Mesothelial cell of epicardium (in vitro differentiated cells): ENCODE results near the gene HMSD. TPM values are rescaled to one million over a fixed set of nuclear protein-coding genes. Genes with fewer than 3 reads are reported as not detected.

Experiments
- DNase-seq, 2 experiments: peaks; one replicate each; pipeline ENCODE4 v3.0.0; 2021; ENCODE audit warnings: low spot score in 2 of 2; ENCODE audit not compliant: unreplicated experiment in 2 of 2
- H3K27ac Mint-ChIP-seq: 2 replicates; pipeline ENCODE4 v1.8.0; 2021; ENCODE audit warnings: mixed read lengths
- H3K27me3 Mint-ChIP-seq: 2 replicates; pipeline ENCODE4 v1.8.0; 2021; ENCODE audit warnings: low read depth, mixed read lengths
- H3K36me3 Mint-ChIP-seq: 2 replicates; pipeline ENCODE4 v1.8.0; 2021; ENCODE audit warnings: mixed read lengths
- H3K4me1 Mint-ChIP-seq: 2 replicates; pipeline ENCODE4 v1.8.0; 2021; ENCODE audit warnings: mixed read lengths
- H3K4me3 Mint-ChIP-seq: 2 replicates; pipeline ENCODE4 v1.8.0; 2021; ENCODE audit warnings: mild to moderate bottlenecking, moderate library complexity, mixed read lengths
- H3K9me3 Mint-ChIP-seq: 2 replicates; pipeline ENCODE4 v1.8.0; 2021; ENCODE audit warnings: mixed read lengths
- total RNA-seq: library from RNA; stranded (reverse); gene quantifications from 3 replicates; pipeline ENCODE4 v1.2.1, GENCODE V29; 2021
- TF ChIP-seq, protein P1 (sequence below): fragments of 200-600 bp; sonication (generic); IDR thresholded peaks from one replicate; pipeline ENCODE4 v1.5.0; 2021; ENCODE audit warnings: antibody characterized with exemption; ENCODE audit not compliant: unreplicated experiment

HMSD gene
- total RNA-seq, 1 donor from 2014 or later = 2.7 TPM

DNA sequence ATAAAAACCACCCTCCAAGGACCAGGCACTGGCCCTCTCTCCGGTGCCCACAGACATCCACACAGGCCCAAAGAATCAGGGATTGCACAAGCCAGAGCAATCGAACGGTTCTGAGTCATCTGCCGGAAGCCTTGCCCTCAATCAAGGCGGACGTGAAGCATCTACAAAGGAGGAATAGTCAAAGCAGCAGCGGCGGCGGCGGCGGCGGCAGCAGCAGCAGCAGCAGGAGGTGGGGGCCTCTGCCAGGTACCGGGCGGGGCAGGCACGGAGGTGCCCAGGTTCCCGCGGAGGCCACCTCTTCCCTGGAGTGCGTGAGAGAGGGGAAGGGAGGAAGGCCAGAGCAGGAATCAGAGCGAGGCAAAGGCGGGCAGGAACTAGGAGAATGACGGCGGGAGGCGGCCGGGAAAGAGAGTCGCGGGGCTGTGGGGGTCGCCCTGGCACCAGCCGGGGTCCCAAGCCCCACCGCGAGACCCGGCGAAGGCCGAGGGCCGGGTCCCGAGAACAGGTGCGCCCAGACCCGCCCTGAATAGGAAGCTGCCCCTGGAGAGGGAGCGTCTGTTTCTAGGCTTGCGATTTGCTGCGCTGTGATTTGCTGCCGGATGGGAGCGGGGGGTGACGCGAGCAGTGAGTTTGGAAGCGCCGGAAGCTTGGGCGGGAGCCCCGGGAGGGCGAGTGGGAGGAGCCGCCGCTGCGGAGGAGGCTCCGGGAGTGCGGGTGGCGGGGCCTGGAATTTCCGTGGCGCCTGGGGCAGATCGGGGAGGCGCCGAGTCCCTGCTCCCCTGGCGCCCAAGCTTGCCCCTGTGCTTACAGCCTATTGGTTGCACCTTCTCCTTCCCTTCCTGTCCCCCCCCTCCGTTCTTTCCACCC, 21.1 kb downstream of the HMSD start, which contains the start of gene SERPINB8:
SERPINB8 (plus strand) TSS at position 140 of the 867 bp plus-strand sequence. CDS start 8,228 bp downstream, outside the sequence.
- H3K9me3 Mint-ChIP-seq = peaks cover 3% of the 10 kb centered on the region
- peaks cover 28% of the 10 kb centered on the region for H3K4me1 Mint-ChIP-seq
- no peaks in the 10 kb centered on the region for H3K27me3 Mint-ChIP-seq
- peak within 1 kb of the TSS; percentile 90 for H3K4me3 Mint-ChIP-seq
- no peaks in the 10 kb centered on the region for H3K36me3 Mint-ChIP-seq
- TF ChIP-seq, protein P1, sequence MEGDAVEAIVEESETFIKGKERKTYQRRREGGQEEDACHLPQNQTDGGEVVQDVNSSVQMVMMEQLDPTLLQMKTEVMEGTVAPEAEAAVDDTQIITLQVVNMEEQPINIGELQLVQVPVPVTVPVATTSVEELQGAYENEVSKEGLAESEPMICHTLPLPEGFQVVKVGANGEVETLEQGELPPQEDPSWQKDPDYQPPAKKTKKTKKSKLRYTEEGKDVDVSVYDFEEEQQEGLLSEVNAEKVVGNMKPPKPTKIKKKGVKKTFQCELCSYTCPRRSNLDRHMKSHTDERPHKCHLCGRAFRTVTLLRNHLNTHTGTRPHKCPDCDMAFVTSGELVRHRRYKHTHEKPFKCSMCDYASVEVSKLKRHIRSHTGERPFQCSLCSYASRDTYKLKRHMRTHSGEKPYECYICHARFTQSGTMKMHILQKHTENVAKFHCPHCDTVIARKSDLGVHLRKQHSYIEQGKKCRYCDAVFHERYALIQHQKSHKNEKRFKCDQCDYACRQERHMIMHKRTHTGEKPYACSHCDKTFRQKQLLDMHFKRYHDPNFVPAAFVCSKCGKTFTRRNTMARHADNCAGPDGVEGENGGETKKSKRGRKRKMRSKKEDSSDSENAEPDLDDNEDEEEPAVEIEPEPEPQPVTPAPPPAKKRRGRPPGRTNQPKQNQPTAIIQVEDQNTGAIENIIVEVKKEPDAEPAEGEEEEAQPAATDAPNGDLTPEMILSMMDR = no peak
- peak within 1 kb of the TSS; percentile 98 for H3K27ac Mint-ChIP-seq
- peak; percentile 84 to 96 for DNase-seq

DNA sequence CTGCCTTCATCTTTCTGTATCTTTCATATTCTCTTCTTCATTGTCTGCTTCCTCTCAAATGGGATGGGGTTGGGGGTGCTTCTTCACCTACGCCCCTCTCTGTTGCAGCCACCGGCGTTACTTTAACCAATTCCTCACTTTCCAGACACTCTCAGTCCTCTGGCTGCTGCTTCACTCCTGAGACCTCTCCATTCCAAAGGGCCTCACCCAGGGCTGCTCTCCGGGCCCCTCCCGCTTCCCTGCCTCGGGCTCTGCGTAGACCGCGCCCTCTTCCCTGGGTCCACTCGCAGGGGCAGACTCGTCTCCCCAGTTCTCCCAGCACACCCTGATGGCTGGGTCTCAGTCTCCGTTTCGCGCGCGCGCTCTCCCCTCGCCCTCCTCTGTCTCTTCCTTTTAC, 21.7 kb downstream of the HMSD start:
- H3K36me3 Mint-ChIP-seq = no peaks in the 10 kb centered on the region
- peak overlapping the region; percentile 98 for H3K27ac Mint-ChIP-seq
- peak; percentile 37 to 64 for DNase-seq
- no peaks in the 10 kb centered on the region for H3K27me3 Mint-ChIP-seq
- H3K9me3 Mint-ChIP-seq = peaks cover 3% of the 10 kb centered on the region
- peak overlapping the region; percentile 90 for H3K4me3 Mint-ChIP-seq
- peaks cover 28% of the 10 kb centered on the region for H3K4me1 Mint-ChIP-seq
- TF ChIP-seq, protein P1 = no peak

DNA sequence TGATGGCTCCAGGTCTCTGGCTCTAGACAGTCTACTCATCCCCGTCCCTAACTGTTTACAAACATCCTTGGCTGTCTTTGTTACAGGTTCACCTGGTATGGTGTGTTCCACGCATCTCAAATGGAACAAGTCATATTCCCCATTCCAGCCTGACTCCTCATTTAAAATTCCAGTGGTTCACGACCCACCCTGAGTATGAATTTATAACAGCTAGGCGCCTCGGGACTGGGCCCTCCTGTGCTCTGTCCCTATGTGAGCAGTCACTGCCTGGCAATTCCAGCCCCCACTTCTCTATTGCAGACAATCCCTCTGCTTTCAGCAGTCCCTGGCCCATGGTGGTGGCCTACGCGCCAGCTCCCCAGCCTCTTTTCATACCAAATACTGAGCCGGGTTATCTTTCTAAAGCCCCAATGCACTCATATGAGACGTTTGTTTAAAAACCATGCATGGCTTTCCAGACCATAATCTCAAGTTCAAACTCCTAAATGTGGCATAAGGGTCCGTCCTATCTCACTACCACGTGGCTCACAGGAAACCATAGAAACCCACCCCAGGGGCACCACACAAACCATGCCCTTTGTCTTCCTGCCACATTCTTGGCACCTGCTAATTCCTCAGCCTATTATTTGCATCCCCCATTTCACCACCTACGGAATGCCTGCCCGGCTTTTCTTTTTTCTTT, 22.4 kb downstream of the HMSD start:
- peaks cover 28% of the 10 kb centered on the region for H3K4me1 Mint-ChIP-seq
- no peak for DNase-seq
- peak overlapping the region; percentile 90 for H3K4me3 Mint-ChIP-seq
- TF ChIP-seq, protein P1 = no peak
- H3K27ac Mint-ChIP-seq = peak overlapping the region; percentile 98
- H3K36me3 Mint-ChIP-seq = no peaks in the 10 kb centered on the region
- no peaks in the 10 kb centered on the region for H3K27me3 Mint-ChIP-seq
- H3K9me3 Mint-ChIP-seq = peaks cover 3% of the 10 kb centered on the region

DNA sequence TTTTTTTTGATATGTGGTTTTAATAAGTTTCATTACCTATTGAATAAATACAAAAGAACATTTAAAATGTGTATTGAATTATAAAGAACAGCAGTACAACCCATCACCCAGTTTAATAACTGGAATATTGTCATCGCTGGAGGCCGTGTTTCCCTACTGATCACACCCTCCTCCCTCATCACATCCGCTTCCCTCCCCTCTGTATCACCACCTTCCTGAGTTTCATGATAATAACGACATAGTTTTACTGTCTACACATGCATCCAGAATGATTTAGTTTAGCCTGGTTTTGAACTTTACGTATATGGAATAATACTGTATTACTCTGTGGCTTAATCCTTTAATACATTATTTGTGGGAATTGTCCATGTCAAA, 22.9 kb downstream of the HMSD start:
- H3K27ac Mint-ChIP-seq = peak overlapping the region; percentile 98
- H3K4me1 Mint-ChIP-seq = peaks cover 28% of the 10 kb centered on the region
- no peaks in the 10 kb centered on the region for H3K36me3 Mint-ChIP-seq
- TF ChIP-seq, protein P1 = no peak
- peak overlapping the region; percentile 90 for H3K4me3 Mint-ChIP-seq
- no peaks in the 10 kb centered on the region for H3K27me3 Mint-ChIP-seq
- peaks cover 3% of the 10 kb centered on the region for H3K9me3 Mint-ChIP-seq
- DNase-seq = no peak

DNA sequence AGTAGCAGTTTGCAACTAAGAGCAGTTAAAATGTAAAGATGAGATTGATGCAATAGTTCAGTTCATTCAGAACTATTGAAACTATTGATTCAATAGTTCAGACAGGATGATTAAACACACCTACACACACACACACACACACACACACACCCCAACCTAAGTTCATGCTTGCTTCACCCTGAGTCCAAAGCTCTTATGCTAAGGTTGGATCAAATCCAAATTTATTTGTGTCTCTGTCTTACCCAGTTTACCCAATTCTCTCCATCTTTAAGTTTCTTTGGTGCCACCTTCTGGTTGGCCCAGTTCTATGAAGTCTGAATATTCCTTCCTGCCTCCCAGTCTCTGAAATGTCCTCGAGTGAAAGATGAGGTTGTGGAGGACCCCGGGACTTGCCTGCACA, 25.9 kb downstream of the HMSD start:
- Mint-ChIP-seq H3K4me1 (peaks cover 23% of the 10 kb centered on the region), H3K4me3 (no peak overlapping the region), H3K9me3 (peaks cover 3% of the 10 kb centered on the region), H3K27me3 (no peaks in the 10 kb centered on the region), H3K36me3 (no peaks in the 10 kb centered on the region), H3K27ac (no peak overlapping the region)
- TF ChIP-seq, protein P1 = no peak
- DNase-seq = no peak
